ENCODE results near the gene MEGF6. TPM values are rescaled to one million over a fixed set of nuclear protein-coding genes. Genes with fewer than 3 reads are reported as not detected.

MEGF6 gene
- total and polyA plus RNA-seq, 9 donors = 7.7 to 26.7 (median 15.3) TPM

DNA sequence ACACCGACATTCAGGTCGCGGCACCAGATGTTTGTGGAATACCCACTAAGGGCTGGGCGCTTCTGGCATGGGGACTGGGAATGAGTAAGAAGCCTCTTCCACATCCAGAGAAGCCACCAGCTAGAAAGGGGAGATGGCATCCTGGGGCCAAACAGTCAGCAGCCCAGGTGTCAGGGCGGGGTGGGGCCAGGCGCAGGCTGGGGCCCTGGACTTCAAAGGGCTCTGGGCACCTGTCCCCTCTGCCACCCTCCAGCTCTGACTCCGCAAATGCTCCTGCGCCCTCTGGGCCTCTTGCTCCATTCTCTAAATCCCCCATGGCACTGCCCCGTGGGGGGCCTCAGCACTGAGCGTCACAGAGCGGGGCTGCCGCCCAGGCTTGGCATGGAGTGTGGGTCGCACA, 70.4 kb downstream of the MEGF6 start:
- no peaks in the 10 kb centered on the region for H3K9me3 ChIP-seq (replicated peaks; ENCODE audit: control insufficient read depth, low read depth, low read length)
- H3K36me3 ChIP-seq (ENCODE audit: control insufficient read depth, insufficient read depth, low read length) = no peaks in the 10 kb centered on the region
- H3K4me3 ChIP-seq (ENCODE audit: low read length) = no peak overlapping the region
- peaks cover 4% of the 10 kb centered on the region for H3K27me3 ChIP-seq (ENCODE audit: control insufficient read depth, insufficient read depth, low read length)
- H3K4me1 ChIP-seq (ENCODE audit: control insufficient read depth, insufficient read depth, low read length) = peaks cover 91% of the 10 kb centered on the region
- no peak for DNase-seq
- WGBS (ENCODE audit: insufficient coverage) = 85% methylated on average over 9 of the region's 13 CpGs
- H3K27ac ChIP-seq (ENCODE audit: low read length) = peak overlapping the region; percentile 79

DNA sequence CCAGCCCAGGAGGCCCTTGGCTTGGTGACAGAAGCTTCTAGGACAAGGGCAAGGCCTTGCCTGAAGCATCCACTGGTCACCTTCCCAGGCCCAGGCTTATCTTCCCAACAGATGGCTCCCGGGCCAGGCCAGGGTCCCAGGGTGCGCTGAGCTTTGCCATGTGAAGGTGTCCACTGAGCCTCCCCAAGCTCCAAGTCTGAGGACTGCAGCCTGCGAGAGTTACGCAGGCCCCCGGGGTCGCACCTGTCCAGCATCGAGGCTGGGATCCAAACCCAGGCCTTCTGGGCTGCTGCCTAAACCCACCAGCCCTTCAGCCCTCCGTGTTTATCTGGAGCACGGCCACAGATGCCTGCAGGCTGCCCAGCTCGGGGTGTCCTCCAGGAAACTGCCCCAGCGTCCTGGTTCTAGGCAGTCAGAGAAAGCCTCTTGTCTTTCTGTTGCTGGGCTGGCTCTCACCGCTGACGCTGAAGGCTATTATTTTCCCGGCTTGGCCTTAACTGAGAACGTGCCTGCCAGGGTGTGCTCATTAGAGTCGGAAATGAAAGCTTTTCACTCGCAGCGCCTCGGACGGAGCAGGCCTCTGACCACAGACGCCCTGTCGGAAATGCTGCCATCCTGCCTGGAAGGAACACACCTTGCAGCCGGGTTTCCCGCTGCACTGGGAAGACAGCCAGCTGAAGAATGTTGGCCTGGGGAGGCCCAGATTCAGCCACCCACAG, 71.4 kb downstream of the MEGF6 start:
- Histone ChIP-seq H3K36me3 (ENCODE audit: control insufficient read depth, insufficient read depth, low read length) (no peaks in the 10 kb centered on the region), H3K4me3 (ENCODE audit: low read length) (no peak overlapping the region), H3K27ac (ENCODE audit: low read length) (peak overlapping the region; percentile 79), H3K9me3 (replicated peaks; ENCODE audit: control insufficient read depth, low read depth, low read length) (no peaks in the 10 kb centered on the region), H3K4me1 (ENCODE audit: control insufficient read depth, insufficient read depth, low read length) (peaks cover 88% of the 10 kb centered on the region), H3K27me3 (ENCODE audit: control insufficient read depth, insufficient read depth, low read length) (peaks cover 4% of the 10 kb centered on the region)
- DNase-seq = peak; percentile 84
- 23% methylated on average over 24 of the region's 24 CpGs for WGBS (ENCODE audit: insufficient coverage)

DNA sequence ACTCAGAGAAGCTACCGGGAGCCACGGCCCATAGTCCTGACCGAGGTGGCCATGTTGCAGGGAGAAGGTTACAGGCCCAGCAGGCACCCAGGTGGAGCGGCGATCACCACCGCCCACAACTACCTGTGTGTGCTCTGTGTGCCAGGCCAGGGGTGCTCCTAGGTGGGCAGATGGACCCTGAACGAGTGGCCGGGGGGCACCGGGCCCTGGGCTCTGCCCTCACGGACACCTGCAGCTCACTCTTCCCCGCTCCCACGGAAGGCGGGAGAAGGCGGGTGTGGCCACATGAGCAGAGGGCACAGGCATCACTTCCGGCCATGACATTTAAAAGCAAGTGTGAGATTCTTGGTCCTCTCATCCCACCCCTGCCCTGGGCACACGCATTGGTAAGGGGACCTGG, 73.9 kb downstream of the MEGF6 start:
- 92% methylated on average over 14 of the region's 16 CpGs for WGBS (ENCODE audit: insufficient coverage)
- H3K36me3 ChIP-seq (ENCODE audit: control insufficient read depth, insufficient read depth, low read length) = no peaks in the 10 kb centered on the region
- peaks cover 2% of the 10 kb centered on the region for H3K27me3 ChIP-seq (ENCODE audit: control insufficient read depth, insufficient read depth, low read length)
- H3K27ac ChIP-seq (ENCODE audit: low read length) = no peak overlapping the region
- no peaks in the 10 kb centered on the region for H3K9me3 ChIP-seq (replicated peaks; ENCODE audit: control insufficient read depth, low read depth, low read length)
- H3K4me1 ChIP-seq (ENCODE audit: control insufficient read depth, insufficient read depth, low read length) = peaks cover 68% of the 10 kb centered on the region
- DNase-seq = no peak
- no peak overlapping the region for H3K4me3 ChIP-seq (ENCODE audit: low read length)

DNA sequence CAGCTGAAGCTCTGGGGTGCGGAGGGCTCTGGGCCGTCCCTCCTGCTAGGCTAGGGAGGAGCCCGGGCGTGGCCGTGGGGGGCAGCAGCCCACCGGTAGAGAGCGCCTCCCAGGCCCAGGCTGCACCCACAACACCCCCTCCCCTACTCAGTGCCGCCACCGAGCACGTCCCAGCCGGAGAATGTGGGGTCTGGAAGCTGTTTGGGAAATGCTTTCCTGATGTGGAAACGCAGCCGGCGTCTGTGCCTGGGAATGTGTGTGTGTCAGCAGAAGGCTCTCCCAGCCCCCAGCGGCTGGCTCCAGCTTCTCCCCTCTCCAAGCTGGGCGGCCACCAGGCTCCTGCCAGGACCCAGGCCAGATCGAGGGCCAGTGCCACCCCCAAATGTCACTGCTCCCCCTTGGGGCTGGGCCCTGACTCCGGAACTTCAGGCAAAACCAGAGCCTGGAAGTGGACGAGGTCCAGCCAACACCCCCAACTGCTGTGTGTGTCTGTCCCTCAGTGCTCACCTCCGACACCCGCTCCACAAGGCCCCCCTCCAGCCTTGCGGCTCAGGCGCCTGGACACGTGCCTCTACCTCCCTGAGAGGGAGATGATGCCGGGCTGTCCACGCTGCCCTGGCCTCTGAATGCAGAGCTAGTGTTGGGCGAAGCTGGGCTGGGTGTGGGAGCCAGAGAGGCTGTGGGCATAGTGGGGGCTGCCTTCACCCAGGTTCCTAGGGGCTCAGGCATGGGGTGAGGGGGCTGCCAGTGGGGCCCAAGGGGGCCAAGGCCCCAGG, 74.7 kb downstream of the MEGF6 start:
- Histone ChIP-seq H3K9me3 (replicated peaks; ENCODE audit: control insufficient read depth, low read depth, low read length) (no peaks in the 10 kb centered on the region), H3K4me3 (ENCODE audit: low read length) (no peak overlapping the region), H3K27me3 (ENCODE audit: control insufficient read depth, insufficient read depth, low read length) (no peaks in the 10 kb centered on the region), H3K36me3 (ENCODE audit: control insufficient read depth, insufficient read depth, low read length) (no peaks in the 10 kb centered on the region), H3K4me1 (ENCODE audit: control insufficient read depth, insufficient read depth, low read length) (peaks cover 66% of the 10 kb centered on the region), H3K27ac (ENCODE audit: low read length) (no peak overlapping the region)
- DNase-seq = peak; percentile 79
- 48% methylated on average over 15 of the region's 27 CpGs for WGBS (ENCODE audit: insufficient coverage)

DNA sequence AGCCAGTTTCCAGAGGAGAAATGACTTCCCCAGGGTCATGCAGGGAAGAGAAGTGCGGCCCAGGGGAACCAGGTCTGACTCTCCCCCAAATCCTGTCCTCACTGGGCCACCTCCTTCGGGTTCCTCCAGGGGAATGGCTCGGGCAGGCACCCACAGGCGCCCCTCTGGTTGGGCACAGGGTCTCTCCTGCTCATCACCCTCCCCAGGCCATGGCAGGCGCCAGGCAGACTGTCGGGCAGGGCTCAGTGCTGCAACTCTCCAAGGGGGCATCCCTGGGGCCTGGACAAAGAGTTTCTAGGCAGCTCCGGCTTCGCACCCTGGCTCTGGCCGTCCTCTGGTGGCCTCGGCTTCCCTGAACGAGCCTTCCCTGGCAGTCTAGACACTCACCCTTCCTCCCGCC, 75.6 kb downstream of the MEGF6 start:
- peaks cover under 1% of the 10 kb centered on the region for H3K27me3 ChIP-seq (ENCODE audit: control insufficient read depth, insufficient read depth, low read length)
- no peak overlapping the region for H3K27ac ChIP-seq (ENCODE audit: low read length)
- DNase-seq = no peak
- WGBS (ENCODE audit: insufficient coverage) = 91% methylated on average over 11 of the region's 12 CpGs
- H3K4me1 ChIP-seq (ENCODE audit: control insufficient read depth, insufficient read depth, low read length) = peaks cover 60% of the 10 kb centered on the region
- H3K4me3 ChIP-seq (ENCODE audit: low read length) = no peak overlapping the region
- H3K9me3 ChIP-seq (replicated peaks; ENCODE audit: control insufficient read depth, low read depth, low read length) = no peaks in the 10 kb centered on the region
- no peaks in the 10 kb centered on the region for H3K36me3 ChIP-seq (ENCODE audit: control insufficient read depth, insufficient read depth, low read length)

DNA sequence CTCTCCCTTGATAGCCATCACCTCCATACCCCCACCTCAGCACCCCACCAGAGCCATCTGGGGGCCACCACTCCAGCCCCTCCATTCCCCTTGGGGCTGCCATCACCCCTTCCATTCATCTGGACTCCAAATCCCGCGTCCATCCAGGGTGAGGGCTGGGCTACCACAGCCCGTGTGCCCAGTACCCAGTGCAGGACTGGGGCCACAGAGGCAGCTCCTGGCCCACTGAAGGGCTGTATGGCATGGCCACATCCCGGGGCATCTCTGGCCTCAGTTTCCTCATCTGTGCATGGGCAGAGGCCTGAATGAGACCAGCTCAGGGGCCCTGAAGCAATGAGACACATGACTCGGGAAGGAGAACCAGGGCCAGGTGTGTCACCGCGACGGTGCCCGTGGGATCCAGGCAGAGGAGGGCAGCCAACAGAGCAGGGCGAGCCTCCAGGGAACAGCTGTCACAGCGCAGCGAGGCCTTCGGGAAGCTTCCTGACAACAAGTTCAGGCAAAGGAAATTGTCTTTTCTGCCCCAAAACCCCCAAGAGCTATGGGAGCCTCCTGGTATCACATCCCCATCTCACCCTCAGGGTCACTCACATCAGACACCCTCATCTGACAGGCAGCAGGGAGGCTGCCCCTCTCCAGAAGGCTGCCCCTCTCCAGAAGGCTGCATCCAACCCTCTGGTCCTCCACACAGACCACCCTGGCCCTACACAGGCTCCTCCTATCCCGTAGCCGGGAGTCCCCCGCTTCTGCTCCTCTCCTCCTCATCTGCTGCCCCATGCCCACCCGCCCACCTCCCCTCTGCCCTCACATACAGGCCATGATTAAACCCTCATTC, 76.3 kb downstream of the MEGF6 start:
- 68% methylated on average over 17 of the region's 17 CpGs for WGBS (ENCODE audit: insufficient coverage)
- H3K27me3 ChIP-seq (ENCODE audit: control insufficient read depth, insufficient read depth, low read length) = peaks cover 7% of the 10 kb centered on the region

DNA sequence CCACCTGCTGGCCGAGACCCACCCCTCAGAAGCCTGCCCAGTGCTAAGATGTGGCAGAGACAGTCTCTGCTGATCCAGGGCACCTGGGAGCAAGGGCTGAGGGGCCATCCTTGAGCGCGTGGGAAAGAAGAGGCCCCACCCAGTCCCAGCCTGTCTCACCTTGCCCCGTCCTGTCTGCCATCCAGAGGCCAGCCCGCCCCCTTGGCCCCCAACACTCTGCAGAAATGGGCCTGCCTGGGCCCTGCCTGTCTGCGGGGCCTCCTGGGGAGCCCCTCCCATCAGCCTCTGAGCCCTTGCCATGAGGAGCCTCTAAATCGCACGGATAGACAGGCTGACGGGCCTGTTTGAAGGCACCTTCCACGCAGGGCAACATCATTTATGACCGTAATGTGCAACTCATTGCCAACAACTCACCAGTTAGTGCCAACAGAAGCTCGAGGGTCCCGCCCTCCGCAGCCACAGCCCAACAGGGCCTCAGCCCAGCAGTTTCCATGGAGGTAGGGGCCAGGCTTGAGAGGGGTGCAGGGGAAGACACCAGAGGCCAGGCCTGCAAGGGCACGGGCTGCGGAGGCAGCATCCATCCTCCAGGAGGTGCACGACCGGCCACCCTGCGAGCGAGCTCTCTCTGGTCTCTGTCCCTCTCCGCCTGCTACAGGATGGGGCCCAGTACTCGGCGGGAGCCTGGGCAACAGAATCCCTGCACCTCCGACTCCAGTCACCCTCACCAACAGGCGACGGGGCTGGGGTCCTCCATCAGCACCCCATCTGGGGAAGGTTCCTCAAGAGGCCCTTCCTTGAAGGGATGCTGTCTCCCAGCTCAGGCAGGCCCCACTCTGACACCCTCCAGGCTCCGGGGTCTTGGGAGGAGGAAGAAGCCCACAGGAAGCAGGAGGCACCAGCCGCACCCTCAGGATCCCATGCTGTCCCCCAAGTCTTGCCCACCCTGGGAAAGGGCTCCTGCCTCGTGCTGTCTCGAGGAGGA, 78.0 kb downstream of the MEGF6 start:
- Histone ChIP-seq H3K36me3 (ENCODE audit: control insufficient read depth, insufficient read depth, low read length) (no peaks in the 10 kb centered on the region), H3K4me1 (ENCODE audit: control insufficient read depth, insufficient read depth, low read length) (peaks cover 60% of the 10 kb centered on the region), H3K27ac (ENCODE audit: low read length) (no peak overlapping the region), H3K4me3 (ENCODE audit: low read length) (no peak overlapping the region), H3K9me3 (replicated peaks; ENCODE audit: control insufficient read depth, low read depth, low read length) (no peaks in the 10 kb centered on the region), H3K27me3 (ENCODE audit: control insufficient read depth, insufficient read depth, low read length) (peaks cover 13% of the 10 kb centered on the region)
- no peak for DNase-seq
- 66% methylated on average over 24 of the region's 30 CpGs for WGBS (ENCODE audit: insufficient coverage)

More for the DNA sequence above, 76.3 kb downstream of the MEGF6 start:
- DNase-seq = no peak
- no peaks in the 10 kb centered on the region for H3K36me3 ChIP-seq (ENCODE audit: control insufficient read depth, insufficient read depth, low read length)
- no peak overlapping the region for H3K27ac ChIP-seq (ENCODE audit: low read length)
- peaks cover 60% of the 10 kb centered on the region for H3K4me1 ChIP-seq (ENCODE audit: control insufficient read depth, insufficient read depth, low read length)
- no peaks in the 10 kb centered on the region for H3K9me3 ChIP-seq (replicated peaks; ENCODE audit: control insufficient read depth, low read depth, low read length)
- no peak overlapping the region for H3K4me3 ChIP-seq (ENCODE audit: low read length)

DNA sequence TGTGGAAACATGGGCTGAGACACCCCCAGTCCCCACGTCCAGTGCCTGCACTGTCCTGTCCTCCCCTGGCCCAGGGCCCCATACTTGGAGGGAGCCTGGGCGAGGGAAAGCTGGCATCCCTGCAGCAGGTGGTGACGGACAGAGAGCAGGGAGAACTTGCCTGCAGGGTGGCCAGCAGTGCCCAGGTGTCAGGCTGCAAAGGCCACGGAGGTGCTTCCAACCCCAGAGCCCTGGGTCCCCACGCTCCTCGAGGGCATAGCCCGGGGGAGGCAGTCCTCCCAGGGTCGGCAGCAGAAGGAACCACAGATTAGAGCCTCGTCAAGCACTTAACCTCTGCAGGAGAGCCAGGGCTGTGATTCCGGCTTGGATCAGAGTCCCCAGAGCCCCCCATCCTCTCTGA, 79.4 kb downstream of the MEGF6 start:
- Histone ChIP-seq H3K27me3 (ENCODE audit: control insufficient read depth, insufficient read depth, low read length) (peaks cover 13% of the 10 kb centered on the region), H3K9me3 (replicated peaks; ENCODE audit: control insufficient read depth, low read depth, low read length) (no peaks in the 10 kb centered on the region), H3K36me3 (ENCODE audit: control insufficient read depth, insufficient read depth, low read length) (no peaks in the 10 kb centered on the region), H3K27ac (ENCODE audit: low read length) (no peak overlapping the region), H3K4me3 (ENCODE audit: low read length) (no peak overlapping the region), H3K4me1 (ENCODE audit: control insufficient read depth, insufficient read depth, low read length) (peaks cover 59% of the 10 kb centered on the region)
- 52% methylated on average over 7 of the region's 10 CpGs for WGBS (ENCODE audit: insufficient coverage)
- DNase-seq = no peak
